ENCODE data around the gene CCNI2.

The CCNI2 gene

DNA sequence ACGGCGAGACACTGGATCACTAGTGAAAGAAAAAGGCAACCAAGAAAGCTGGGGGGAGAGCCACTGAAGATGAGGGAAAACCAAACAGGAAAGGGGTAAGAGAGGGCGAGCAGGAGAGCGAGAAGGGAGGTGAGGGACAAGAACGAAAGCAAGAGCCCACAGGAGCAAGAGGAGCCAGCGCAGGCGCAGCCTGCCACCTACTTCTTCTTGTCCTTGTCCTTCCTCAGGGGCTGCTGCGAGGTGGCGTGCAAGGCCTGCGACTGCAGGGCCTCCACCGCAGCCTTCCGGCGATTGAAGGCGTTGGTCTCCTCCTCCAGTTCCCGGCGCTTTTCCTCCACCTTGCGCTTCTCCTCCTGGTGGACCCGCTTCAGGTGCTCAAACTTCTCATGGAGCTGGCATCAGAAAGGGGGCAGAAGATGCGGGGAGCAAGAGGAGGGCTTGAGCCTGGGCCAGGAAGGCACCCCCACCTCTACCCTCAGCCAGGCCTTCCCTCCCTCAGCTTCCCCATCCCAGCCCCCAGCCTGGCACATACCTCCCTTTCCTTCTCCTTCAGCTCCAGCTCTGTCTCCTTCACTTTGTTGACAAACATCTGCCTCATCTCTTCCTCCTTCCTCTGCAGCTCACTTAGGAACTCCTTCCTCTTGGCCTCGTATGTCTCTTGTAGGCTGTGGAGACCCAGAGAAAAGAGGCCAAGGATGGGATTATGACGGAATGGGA, 13.5 kb downstream of the CCNI2 start:
- H3K36me3 ChIP-seq (ENCODE audit: control insufficient read depth, insufficient read depth, low read length): no peaks in the 10 kb centered on the region

DNA sequence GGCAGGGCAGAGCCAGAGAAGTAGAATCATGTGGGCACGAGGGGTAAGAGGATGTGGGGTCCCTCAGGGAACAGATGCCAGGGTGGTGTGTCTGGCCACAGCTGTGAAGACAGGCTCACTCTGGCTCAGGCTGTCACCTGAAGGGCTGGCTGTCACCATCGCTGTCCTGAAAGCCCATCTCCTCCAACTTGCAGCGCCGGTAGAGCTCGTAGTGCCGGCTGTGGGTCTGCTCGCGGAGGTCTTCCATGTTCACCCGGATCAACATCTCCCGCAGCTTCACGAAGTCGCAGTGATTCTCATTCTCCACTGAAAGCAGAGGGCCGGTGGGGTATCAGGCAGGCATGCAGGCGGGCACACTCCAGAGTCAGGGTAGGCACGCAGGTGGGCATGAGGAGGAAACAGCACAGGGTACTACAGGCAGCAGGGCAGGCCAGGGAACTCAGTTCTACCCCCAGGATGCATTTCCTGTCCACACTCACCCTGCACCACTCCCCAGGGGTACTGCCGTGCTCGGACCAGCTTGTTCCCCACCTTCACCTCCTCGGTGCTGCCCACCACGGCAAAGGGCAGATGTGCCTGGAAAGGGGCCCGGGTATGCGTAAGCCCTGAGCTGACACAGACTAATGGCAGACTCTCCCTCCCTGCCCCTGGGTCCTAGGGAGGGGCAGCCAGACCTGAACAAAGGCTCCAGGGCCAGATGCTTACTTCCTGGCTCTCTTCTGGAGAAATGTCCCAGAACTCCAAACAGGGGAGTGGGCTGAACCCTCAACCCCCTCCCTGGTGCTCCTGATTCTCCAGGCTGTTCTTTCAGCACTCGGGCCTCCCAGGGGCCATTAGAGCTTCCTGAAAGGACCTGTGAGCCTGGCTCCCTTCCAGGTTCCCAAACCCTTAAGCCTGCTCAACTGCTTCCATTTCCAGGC, 14.4 kb downstream of the CCNI2 start:
- Histone ChIP-seq H3K9ac (no peak overlapping the region), H3K4me3 (ENCODE audit: low read depth, low read length) (no peak overlapping the region), H3K4me2 (ENCODE audit: low read length) (no peak overlapping the region), H3K79me2 (peaks cover 7% of the 10 kb centered on the region), H2AFZ (no peak overlapping the region), H3K9me3 (ENCODE audit: control insufficient read depth, low read length) (no peaks in the 10 kb centered on the region), H3K4me1 (no peaks in the 10 kb centered on the region), H3K27ac (no peak overlapping the region), H3K27me3 (ENCODE audit: control insufficient read depth, insufficient read depth, low read length) (no peaks in the 10 kb centered on the region), H3K36me3 (ENCODE audit: control insufficient read depth, insufficient read depth, low read length) (no peaks in the 10 kb centered on the region)
- TF ChIP-seq, protein P1, sequence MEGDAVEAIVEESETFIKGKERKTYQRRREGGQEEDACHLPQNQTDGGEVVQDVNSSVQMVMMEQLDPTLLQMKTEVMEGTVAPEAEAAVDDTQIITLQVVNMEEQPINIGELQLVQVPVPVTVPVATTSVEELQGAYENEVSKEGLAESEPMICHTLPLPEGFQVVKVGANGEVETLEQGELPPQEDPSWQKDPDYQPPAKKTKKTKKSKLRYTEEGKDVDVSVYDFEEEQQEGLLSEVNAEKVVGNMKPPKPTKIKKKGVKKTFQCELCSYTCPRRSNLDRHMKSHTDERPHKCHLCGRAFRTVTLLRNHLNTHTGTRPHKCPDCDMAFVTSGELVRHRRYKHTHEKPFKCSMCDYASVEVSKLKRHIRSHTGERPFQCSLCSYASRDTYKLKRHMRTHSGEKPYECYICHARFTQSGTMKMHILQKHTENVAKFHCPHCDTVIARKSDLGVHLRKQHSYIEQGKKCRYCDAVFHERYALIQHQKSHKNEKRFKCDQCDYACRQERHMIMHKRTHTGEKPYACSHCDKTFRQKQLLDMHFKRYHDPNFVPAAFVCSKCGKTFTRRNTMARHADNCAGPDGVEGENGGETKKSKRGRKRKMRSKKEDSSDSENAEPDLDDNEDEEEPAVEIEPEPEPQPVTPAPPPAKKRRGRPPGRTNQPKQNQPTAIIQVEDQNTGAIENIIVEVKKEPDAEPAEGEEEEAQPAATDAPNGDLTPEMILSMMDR (IDR thresholded peaks at IDR 0.05): no peak

More for the DNA sequence above, 13.5 kb downstream of the CCNI2 start:
- TF ChIP-seq, protein P1 (IDR thresholded peaks at IDR 0.05): no peak
- peaks cover 3% of the 10 kb centered on the region for H3K79me2 ChIP-seq
- no peak overlapping the region for H3K4me2 ChIP-seq (ENCODE audit: low read length)
- no peaks in the 10 kb centered on the region for H3K4me1 ChIP-seq
- no peak overlapping the region for H3K4me3 ChIP-seq (ENCODE audit: low read depth, low read length)
- H2AFZ ChIP-seq: no peak overlapping the region
- no peak overlapping the region for H3K27ac ChIP-seq
- no peaks in the 10 kb centered on the region for H3K9me3 ChIP-seq (ENCODE audit: control insufficient read depth, low read length)
- no peak overlapping the region for H3K9ac ChIP-seq
- H3K27me3 ChIP-seq (ENCODE audit: control insufficient read depth, insufficient read depth, low read length): no peaks in the 10 kb centered on the region

DNA sequence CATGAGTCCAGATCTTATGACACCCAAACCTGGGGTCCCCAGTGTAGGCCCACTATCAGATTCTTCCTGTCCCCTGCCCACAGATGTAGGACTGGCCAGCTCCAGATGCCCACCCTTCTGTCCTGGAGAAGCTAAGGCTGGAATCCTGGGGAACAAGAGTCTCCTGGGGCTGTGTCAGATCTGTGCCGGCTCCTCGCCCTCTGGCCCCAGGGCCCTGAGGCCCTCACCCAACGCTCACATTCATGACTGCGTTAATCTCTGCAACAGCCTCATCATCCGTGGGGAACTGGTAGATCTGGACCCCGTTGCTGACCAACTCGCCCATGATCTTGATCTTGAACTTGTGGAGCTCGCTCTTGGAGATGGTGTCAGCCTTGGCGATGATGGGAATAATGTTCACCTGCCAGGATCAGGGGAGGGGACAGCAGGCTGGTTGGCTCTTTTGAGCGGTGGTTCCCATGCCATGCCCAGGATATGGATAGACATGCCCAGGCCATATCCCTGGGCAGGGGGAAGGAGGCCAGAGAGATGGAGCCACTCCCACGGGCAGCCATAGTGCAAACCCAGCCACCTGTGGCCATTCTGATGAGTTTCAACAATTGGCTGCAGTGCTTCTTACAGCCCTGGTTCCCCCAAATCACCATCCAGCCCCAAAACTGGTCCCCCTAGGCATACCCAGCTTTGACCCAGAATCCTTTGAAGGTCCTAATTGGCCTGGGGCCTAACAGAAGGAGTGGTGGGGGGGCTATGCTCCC, 15.2 kb downstream of the CCNI2 start:
- Histone ChIP-seq H3K27me3 (ENCODE audit: control insufficient read depth, insufficient read depth, low read length) (no peaks in the 10 kb centered on the region), H3K9me3 (ENCODE audit: control insufficient read depth, low read length) (no peaks in the 10 kb centered on the region), H3K4me3 (ENCODE audit: low read depth, low read length) (no peak overlapping the region), H3K79me2 (peaks cover 11% of the 10 kb centered on the region), H3K4me1 (peaks cover 3% of the 10 kb centered on the region), H3K27ac (no peak overlapping the region), H3K36me3 (ENCODE audit: control insufficient read depth, insufficient read depth, low read length) (no peaks in the 10 kb centered on the region), H3K9ac (no peak overlapping the region), H3K4me2 (ENCODE audit: low read length) (no peak overlapping the region), H2AFZ (no peak overlapping the region)
- TF ChIP-seq, protein P1 (IDR thresholded peaks at IDR 0.05): no peak

DNA sequence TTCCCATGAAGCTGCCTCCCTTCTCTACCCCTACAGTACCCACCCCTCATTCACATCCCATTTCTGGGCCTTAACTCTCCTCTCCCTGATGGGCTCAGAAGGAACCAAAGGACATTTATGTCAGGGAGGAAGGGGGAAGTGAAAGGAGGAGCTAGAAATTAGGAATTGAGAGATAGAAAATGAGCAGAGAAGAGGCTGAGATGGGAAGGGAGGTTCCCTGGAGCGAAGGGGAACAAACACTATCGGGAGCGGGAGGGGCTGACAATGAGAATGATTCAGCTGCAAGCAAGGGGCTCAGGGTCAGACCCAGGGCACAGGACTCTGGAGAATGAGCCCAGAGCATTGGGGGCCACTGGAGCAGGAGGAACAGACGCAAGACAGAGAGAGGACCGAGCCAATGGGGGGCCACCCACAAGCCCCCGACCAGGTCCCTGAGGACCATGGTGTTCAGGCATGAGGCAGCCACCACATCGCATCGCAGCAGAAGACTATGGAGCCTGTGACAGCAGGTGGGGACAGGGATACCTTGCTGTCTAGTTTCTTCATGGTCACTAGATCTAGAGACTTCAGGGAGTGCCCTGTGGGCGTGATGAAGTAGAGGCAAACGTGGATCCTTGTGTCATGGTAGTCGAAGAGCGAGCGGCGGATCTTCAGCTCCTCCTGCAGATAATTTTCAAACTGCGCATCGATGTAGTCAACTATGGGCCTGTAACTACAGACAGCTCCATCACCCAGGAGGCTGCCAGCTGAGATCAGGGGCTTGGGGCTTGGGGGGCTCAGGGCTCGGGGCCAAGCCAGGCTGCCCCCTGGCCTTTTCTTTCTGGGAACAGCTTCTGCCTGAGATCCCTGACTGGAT, 16.2 kb downstream of the CCNI2 start:
- no peak overlapping the region for H3K27ac ChIP-seq
- no peak overlapping the region for H3K4me3 ChIP-seq (ENCODE audit: low read depth, low read length)
- peaks cover 16% of the 10 kb centered on the region for H3K79me2 ChIP-seq
- TF ChIP-seq, protein P1 (IDR thresholded peaks at IDR 0.05): no peak
- H2AFZ ChIP-seq: no peak overlapping the region
- no peak overlapping the region for H3K9ac ChIP-seq
- H3K27me3 ChIP-seq (ENCODE audit: control insufficient read depth, insufficient read depth, low read length): no peaks in the 10 kb centered on the region
- no peak overlapping the region for H3K4me2 ChIP-seq (ENCODE audit: low read length)
- no peaks in the 10 kb centered on the region for H3K36me3 ChIP-seq (ENCODE audit: control insufficient read depth, insufficient read depth, low read length)
- no peaks in the 10 kb centered on the region for H3K9me3 ChIP-seq (ENCODE audit: control insufficient read depth, low read length)
- H3K4me1 ChIP-seq: peaks cover 3% of the 10 kb centered on the region

Measured in parathyroid adenoma (tissue), 2 donors.